ENCODE data around the gene IQCH.
"Not testable (repeated sequence)": the region's sequence is repeated elsewhere in the genome, so short reads cannot be mapped to it uniquely, and the experiment has no call there.

The IQCH gene

GRCh38 chr15:67241132-67241855 is 13.3 kb upstream of the IQCH start:
- H3K27ac Mint-ChIP-seq, result no peak overlapping the region
- H3K4me1 Mint-ChIP-seq, result peaks cover 18% of the 10 kb centered on the region
- DNase-seq, result no peak
- peaks cover 24% of the 10 kb centered on the region for H3K36me3 Mint-ChIP-seq (ENCODE audit: low read depth)
- no peak overlapping the region for H3K4me3 Mint-ChIP-seq
- H3K9me3 Mint-ChIP-seq, result no peaks in the 10 kb centered on the region
- TF ChIP-seq, protein P1, sequence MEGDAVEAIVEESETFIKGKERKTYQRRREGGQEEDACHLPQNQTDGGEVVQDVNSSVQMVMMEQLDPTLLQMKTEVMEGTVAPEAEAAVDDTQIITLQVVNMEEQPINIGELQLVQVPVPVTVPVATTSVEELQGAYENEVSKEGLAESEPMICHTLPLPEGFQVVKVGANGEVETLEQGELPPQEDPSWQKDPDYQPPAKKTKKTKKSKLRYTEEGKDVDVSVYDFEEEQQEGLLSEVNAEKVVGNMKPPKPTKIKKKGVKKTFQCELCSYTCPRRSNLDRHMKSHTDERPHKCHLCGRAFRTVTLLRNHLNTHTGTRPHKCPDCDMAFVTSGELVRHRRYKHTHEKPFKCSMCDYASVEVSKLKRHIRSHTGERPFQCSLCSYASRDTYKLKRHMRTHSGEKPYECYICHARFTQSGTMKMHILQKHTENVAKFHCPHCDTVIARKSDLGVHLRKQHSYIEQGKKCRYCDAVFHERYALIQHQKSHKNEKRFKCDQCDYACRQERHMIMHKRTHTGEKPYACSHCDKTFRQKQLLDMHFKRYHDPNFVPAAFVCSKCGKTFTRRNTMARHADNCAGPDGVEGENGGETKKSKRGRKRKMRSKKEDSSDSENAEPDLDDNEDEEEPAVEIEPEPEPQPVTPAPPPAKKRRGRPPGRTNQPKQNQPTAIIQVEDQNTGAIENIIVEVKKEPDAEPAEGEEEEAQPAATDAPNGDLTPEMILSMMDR (IDR thresholded peaks at IDR 0.05), result no peak
- H3K27me3 Mint-ChIP-seq (ENCODE audit: low read depth, poor library complexity), result no peaks in the 10 kb centered on the region

DNA sequence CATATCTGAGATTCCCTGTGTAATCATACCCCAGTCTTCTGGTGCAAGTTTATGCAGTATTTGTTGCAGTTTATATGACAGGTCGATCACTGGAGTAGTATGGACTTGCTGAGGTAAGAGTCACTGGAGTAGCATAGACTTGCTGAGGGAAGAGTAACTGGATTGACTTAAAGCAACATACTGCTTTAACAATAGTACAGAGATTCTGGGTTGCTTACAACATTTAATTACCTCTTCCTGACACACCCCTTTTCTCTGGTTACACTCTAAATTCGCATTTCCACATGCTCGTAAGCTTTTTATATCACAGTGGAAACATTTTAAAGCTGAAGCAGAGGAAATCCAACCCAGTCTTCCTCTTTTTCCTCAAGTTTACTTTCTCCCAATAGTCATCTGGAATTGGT is 11.9 kb upstream of the IQCH start:
- H3K36me3 Mint-ChIP-seq (ENCODE audit: low read depth), result peaks cover 38% of the 10 kb centered on the region
- H3K27me3 Mint-ChIP-seq (ENCODE audit: low read depth, poor library complexity), result no peaks in the 10 kb centered on the region
- H3K4me3 Mint-ChIP-seq, result no peak overlapping the region
- no peak for DNase-seq
- H3K27ac Mint-ChIP-seq, result no peak overlapping the region
- TF ChIP-seq, protein P1 (IDR thresholded peaks at IDR 0.05), result no peak
- H3K4me1 Mint-ChIP-seq, result peaks cover 18% of the 10 kb centered on the region
- H3K9me3 Mint-ChIP-seq, result peaks cover 4% of the 10 kb centered on the region

DNA sequence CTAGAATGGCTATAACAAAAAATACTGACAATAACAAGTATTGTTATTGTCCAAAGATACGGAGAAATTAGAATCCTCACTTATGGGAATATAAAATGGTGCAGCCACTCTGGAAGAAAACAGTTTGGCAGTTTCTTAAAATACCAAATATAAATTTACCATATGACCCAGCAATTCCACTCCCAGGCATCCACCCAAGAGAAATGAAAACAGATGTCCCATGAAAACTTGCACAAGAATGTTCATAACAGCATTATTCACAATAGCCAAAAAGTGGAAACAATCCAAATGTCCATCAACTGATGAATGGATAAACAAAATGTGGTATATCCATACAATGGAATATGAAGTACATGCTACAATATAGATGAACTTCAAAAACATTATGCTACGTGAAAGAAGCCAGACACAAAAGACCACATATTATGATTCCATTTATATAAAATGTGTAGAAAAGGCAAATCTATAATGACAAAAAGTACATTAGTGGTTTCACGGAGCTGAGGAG is 9.6 kb upstream of the IQCH start:
- H3K9me3 Mint-ChIP-seq, result peaks cover 4% of the 10 kb centered on the region
- no peaks in the 10 kb centered on the region for H3K27me3 Mint-ChIP-seq (ENCODE audit: low read depth, poor library complexity)
- peaks cover 18% of the 10 kb centered on the region for H3K4me1 Mint-ChIP-seq
- TF ChIP-seq, protein P1 (IDR thresholded peaks at IDR 0.05), result no peak
- no peak overlapping the region for H3K4me3 Mint-ChIP-seq
- H3K36me3 Mint-ChIP-seq (ENCODE audit: low read depth), result peaks cover 49% of the 10 kb centered on the region
- no peak overlapping the region for H3K27ac Mint-ChIP-seq
- DNase-seq, result no peak

DNA sequence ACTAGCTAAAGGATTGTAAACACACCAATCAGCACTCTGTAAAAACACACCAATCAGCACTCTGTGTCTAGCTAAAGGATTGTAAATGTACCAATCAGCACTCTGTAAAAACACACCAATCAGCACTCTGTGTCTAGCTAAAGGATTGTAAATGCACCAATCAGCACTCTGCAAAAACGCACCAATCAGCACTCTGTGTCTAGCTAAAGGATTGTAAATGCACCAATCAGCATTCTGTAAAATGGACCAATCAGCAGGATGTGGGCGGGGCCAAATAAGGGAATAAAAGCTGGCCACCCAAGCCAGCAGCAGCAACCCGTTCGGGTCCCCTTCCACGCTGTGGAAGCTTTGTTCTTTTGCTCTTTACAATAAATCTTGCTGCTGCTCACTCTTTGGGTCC is 8.0 kb upstream of the IQCH start:
- H3K9me3 Mint-ChIP-seq; H3K27me3 Mint-ChIP-seq (ENCODE audit: low read depth, poor library complexity); DNase-seq; H3K4me3 Mint-ChIP-seq; H3K27ac Mint-ChIP-seq: not testable (repeated sequence)
- H3K4me1 Mint-ChIP-seq, result peaks cover 13% of the 10 kb centered on the region
- peaks cover 49% of the 10 kb centered on the region for H3K36me3 Mint-ChIP-seq (ENCODE audit: low read depth)

DNA sequence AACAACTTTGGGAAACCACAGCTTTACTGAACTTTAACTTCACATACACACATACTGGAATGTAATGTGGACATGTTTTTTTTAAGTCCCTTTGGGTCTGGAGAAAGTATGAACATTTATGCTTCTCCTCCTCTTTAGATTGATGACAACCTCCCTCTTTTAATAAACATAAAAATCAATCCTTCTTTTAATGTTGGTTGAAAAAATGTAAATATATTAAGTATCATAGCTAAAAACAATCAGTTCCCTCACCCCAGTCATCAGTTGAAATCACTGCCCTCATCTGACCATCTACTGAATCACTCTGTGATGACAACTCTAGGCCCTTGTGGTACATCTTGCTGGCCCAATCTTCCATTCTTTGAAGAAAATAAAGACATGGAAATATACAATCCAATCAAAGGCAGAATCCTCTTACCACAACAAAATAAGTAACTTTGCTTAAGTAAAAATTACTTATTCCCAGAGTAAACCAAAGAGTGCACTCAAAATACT is 6.5 kb upstream of the IQCH start:
- TF ChIP-seq, protein P1 (IDR thresholded peaks at IDR 0.05), result no peak

DNA sequence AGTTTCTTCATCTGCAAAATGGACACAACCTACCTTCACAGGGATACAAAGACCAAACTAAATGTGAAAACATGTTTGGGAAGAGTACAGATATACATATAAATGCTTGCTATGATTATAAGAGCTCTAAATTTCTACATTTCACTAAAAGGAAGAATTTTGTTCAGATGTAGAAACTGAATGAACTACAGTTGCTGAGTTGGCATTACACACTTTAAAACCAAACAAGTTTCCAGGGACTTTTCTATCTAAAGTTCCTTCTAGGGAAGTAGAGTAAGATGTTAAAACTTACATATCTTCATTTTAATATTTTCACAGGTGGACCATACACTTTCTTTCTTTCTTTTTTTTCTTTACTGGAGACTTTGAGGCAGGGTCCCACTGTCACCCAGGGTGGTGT is 4.8 kb upstream of the IQCH start:
- DNase-seq, result no peak
- H3K9me3 Mint-ChIP-seq, result peaks cover 4% of the 10 kb centered on the region
- TF ChIP-seq, protein P1 (IDR thresholded peaks at IDR 0.05), result no peak

More for the DNA sequence above, 6.5 kb upstream of the IQCH start:
- H3K4me3 Mint-ChIP-seq, result no peak overlapping the region
- no peak overlapping the region for H3K27ac Mint-ChIP-seq
- no peaks in the 10 kb centered on the region for H3K27me3 Mint-ChIP-seq (ENCODE audit: low read depth, poor library complexity)
- peaks cover 13% of the 10 kb centered on the region for H3K4me1 Mint-ChIP-seq
- peaks cover 49% of the 10 kb centered on the region for H3K36me3 Mint-ChIP-seq (ENCODE audit: low read depth)
- H3K9me3 Mint-ChIP-seq, result peaks cover 4% of the 10 kb centered on the region
- no peak for DNase-seq

More for the DNA sequence above, 4.8 kb upstream of the IQCH start:
- Mint-ChIP-seq H3K4me3 (no peak overlapping the region), H3K27ac (no peak overlapping the region), H3K4me1 (peaks cover 22% of the 10 kb centered on the region), H3K27me3 (ENCODE audit: low read depth, poor library complexity) (peaks cover 3% of the 10 kb centered on the region), H3K36me3 (ENCODE audit: low read depth) (peaks cover 40% of the 10 kb centered on the region)
